ENCODE results near the gene KDM7A. TPM values are rescaled to one million over a fixed set of nuclear protein-coding genes. Genes with fewer than 3 reads are reported as not detected.
A peak's percentile ranks its signal among the peaks of the same experiment; 100 is the strongest.

The KDM7A gene
- total and polyA plus RNA-seq, 9 donors: 3.8 to 13.2 (median 6.8) TPM

- TF ChIP-seq POLR2A (IDR thresholded peaks at IDR 0.05) (no peak), EP300 (IDR thresholded peaks at IDR 0.05) (no peak)
- TF ChIP-seq, protein P1, sequence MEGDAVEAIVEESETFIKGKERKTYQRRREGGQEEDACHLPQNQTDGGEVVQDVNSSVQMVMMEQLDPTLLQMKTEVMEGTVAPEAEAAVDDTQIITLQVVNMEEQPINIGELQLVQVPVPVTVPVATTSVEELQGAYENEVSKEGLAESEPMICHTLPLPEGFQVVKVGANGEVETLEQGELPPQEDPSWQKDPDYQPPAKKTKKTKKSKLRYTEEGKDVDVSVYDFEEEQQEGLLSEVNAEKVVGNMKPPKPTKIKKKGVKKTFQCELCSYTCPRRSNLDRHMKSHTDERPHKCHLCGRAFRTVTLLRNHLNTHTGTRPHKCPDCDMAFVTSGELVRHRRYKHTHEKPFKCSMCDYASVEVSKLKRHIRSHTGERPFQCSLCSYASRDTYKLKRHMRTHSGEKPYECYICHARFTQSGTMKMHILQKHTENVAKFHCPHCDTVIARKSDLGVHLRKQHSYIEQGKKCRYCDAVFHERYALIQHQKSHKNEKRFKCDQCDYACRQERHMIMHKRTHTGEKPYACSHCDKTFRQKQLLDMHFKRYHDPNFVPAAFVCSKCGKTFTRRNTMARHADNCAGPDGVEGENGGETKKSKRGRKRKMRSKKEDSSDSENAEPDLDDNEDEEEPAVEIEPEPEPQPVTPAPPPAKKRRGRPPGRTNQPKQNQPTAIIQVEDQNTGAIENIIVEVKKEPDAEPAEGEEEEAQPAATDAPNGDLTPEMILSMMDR (IDR thresholded peaks at IDR 0.05): no peak
- Histone ChIP-seq H3K36me3 (no peaks in the 10 kb centered on the region), H3K27me3 (no peaks in the 10 kb centered on the region), H3K4me1 (ENCODE audit: insufficient read depth) (no peaks in the 10 kb centered on the region), H3K4me3 (peak overlapping the region; percentile 89), H3K9me3 (no peaks in the 10 kb centered on the region), H3K27ac (peak overlapping the region; percentile 84 to 92)
- WGBS, 3 donors: 0 to 1% methylated on average over 64 to 92 of the region's 95 CpGs; no CpG with 5 or more reads in 1 of the 3 donors
- intact Hi-C loops (cut with DNase I): loop anchor here in 3 of 4 donors (5.0 to 10.0 kb wide), 3 partner anchors 139 to 299 kb away; partner anchors contain the start of gene MKRN1 (in 1 of the 3)
- DNase-seq: peak in 4 of 5 donors; percentile 17 to 53 (median 31)
These were observed 571 bp downstream of the KDM7A start for GRCh38 chr7:140176122-140176701.

DNA sequence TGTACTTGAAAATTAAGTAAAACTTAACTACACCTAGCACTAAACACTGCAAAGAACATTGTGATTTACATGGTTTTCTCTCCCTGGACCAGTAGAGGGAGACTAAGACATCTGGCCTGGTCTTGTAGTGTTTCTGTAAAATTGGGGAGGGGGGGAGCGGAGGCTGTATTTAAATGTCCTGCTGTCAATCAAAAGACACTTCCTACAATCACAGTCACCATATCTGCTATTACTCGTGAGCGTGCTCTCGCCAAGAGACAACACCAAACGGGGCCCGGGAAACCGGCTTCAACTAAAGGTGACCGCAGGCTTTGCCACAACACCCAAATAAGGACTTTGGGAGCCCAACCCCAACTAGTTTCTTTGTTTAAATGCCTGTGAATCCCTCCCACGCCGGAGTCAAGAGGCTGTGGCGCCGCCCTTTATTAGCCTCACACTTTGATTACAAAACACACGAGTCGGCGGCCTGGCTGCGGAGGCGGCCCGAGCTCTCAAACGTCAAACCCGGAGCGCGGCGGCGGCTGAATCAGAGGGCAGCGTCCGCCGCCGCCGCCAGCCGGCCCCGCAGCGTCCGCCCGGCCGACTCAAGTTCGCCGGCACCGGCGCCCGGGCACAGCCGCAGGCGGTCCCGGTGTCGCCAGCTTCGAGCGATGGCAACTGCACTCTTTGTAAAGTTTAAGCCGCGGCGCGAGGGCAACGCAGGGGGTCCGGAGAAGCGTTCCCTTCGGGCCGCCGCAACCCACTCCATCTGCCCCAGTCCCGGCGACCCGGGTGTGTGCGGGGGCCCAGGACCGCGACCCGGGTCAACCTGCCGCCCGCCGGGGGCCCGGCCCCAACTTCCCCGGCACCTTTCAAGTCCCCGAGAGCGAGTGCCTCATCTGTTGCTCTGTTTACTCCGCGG lies 1.3 kb downstream of the KDM7A start:
- Histone ChIP-seq H3K27me3 (no peaks in the 10 kb centered on the region), H3K4me3 (peak overlapping the region; percentile 89), H3K9me3 (no peaks in the 10 kb centered on the region), H3K4me1 (ENCODE audit: insufficient read depth) (no peaks in the 10 kb centered on the region), H3K27ac (peak overlapping the region; percentile 84 to 92), H3K36me3 (no peaks in the 10 kb centered on the region)
- DNase-seq: peak; percentile 81 to 90 (median 83)
- intact Hi-C loops (cut with DNase I): loop anchor here in 3 of 4 donors (5.0 to 10.0 kb wide), 3 partner anchors 139 to 299 kb away; partner anchors contain the start of gene MKRN1 (in 1 of the 3)
- WGBS, 3 donors: 0 to 1% (median 0%) methylated on average over 53 to 72 of the region's 72 CpGs
- TF ChIP-seq POLR2A (IDR thresholded peaks at IDR 0.05) (peak; percentile 79), EP300 (IDR thresholded peaks at IDR 0.05) (no peak)
- TF ChIP-seq, protein P1 (IDR thresholded peaks at IDR 0.05): peak; percentile 68 to 78 (median 72)

DNA sequence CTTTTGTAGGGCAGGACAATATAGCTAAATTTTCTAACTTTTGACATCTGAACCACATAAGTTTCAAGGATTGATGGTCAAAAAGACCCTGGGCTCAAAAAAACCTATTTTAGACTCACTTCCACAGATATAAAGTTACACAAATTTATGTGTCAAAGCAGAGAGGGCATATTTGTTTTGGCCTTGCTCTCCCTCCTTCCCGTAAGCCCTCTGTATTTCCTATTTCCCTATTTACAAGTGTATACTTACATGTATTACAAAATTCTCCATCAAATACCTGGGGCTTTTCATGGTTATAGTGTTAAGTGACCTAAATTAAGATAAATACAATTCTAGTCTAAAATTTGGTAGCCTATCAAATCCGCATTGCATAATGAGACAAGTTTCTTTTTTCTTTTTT lies 2.6 kb downstream of the KDM7A start:
- H3K4me3 ChIP-seq: no peak overlapping the region
- no peak for TF ChIP-seq EP300 (IDR thresholded peaks at IDR 0.05)
- TF ChIP-seq, protein P1 (IDR thresholded peaks at IDR 0.05): no peak
- no peak for TF ChIP-seq POLR2A (IDR thresholded peaks at IDR 0.05)
- H3K9me3 ChIP-seq: no peaks in the 10 kb centered on the region
- no peaks in the 10 kb centered on the region for H3K27me3 ChIP-seq
- intact Hi-C loops (cut with DNase I): loop anchor here in 2 of 4 donors (10.0 kb wide), 2 partner anchors 141 to 301 kb away; partner anchors contain the start of gene MKRN1 (in 1 of the 2)
- H3K4me1 ChIP-seq (ENCODE audit: insufficient read depth): no peaks in the 10 kb centered on the region
- no peak overlapping the region for H3K27ac ChIP-seq
- WGBS, 3 donors: 95% methylated on average over 2 of the region's 2 CpGs
- no peaks in the 10 kb centered on the region for H3K36me3 ChIP-seq
- DNase-seq: no peak

GRCh38 chr7:140170375-140170774 lies 6.4 kb downstream of the KDM7A start:
- Histone ChIP-seq H3K36me3 (no peaks in the 10 kb centered on the region), H3K4me1 (ENCODE audit: insufficient read depth) (peaks cover 2% of the 10 kb centered on the region), H3K9me3 (no peaks in the 10 kb centered on the region), H3K4me3 (no peak overlapping the region), H3K27ac (no peak overlapping the region), H3K27me3 (no peaks in the 10 kb centered on the region)
- DNase-seq: no peak
- intact Hi-C loops (cut with DNase I): loop anchor here in 2 of 4 donors (10.0 kb wide), 2 partner anchors 144 to 304 kb away; partner anchors contain the start of gene MKRN1 (in 1 of the 2)
- WGBS, 3 donors: 71 to 81% (median 74%) methylated on average over 4 of the region's 4 CpGs
- TF ChIP-seq EP300 (IDR thresholded peaks at IDR 0.05) (no peak), POLR2A (IDR thresholded peaks at IDR 0.05) (no peak)
- TF ChIP-seq, protein P1 (IDR thresholded peaks at IDR 0.05): no peak

All from ovary (tissue), 9 donors.